ENCODE results near the gene CCL22. TPM values are rescaled to one million over a fixed set of nuclear protein-coding genes. Genes with fewer than 3 reads are reported as not detected.

The CCL22 gene
- total RNA-seq, 1 donor from 2014 or later = 0.49 TPM

DNA sequence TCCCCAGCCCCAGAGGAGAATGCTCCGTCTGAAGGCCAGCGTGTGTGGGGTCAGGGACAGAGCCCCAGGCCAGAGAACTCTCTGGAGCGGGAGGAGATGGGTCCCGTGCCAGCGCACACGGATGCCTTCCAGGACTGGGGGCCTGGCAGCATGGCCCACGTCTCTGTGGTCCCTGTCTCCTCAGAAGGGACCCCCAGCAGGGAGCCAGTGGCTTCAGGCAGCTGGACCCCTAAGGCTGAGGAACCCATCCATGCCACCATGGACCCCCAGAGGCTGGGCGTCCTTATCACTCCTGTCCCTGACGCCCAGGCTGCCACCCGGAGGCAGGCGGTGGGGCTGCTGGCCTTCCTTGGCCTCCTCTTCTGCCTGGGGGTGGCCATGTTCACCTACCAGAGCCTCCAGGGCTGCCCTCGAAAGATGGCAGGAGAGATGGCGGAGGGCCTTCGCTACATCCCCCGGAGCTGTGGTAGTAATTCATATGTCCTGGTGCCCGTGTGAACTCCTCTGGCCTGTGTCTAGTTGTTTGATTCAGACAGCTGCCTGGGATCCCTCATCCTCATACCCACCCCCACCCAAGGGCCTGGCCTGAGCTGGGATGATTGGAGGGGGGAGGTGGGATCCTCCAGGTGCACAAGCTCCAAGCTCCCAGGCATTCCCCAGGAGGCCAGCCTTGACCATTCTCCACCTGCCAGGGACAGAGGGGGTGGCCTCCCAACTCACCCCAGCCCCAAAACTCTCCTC is 24.1 kb downstream of the CCL22 start:
- H3K9me3 ChIP-seq = no peaks in the 10 kb centered on the region
- TF ChIP-seq POLR2AphosphoS5 (IDR thresholded peaks at IDR 0.05; ENCODE audit: insufficient read depth in 1 of 2, low read depth in 1 of 2) (no peak), POLR2A (IDR thresholded peaks at IDR 0.05) (no peak)
- TF ChIP-seq, protein P1, sequence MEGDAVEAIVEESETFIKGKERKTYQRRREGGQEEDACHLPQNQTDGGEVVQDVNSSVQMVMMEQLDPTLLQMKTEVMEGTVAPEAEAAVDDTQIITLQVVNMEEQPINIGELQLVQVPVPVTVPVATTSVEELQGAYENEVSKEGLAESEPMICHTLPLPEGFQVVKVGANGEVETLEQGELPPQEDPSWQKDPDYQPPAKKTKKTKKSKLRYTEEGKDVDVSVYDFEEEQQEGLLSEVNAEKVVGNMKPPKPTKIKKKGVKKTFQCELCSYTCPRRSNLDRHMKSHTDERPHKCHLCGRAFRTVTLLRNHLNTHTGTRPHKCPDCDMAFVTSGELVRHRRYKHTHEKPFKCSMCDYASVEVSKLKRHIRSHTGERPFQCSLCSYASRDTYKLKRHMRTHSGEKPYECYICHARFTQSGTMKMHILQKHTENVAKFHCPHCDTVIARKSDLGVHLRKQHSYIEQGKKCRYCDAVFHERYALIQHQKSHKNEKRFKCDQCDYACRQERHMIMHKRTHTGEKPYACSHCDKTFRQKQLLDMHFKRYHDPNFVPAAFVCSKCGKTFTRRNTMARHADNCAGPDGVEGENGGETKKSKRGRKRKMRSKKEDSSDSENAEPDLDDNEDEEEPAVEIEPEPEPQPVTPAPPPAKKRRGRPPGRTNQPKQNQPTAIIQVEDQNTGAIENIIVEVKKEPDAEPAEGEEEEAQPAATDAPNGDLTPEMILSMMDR (IDR thresholded peaks at IDR 0.05) = no peak
- H3K27ac ChIP-seq = no peak overlapping the region
- intact Hi-C loops (cut with DNase I) = no loop called here
- no peak overlapping the region for H3K4me3 ChIP-seq
- H3K27me3 ChIP-seq = no peaks in the 10 kb centered on the region
- no peak for DNase-seq (ENCODE audit: extremely low spot score in 2 of 2)
- H3K36me3 ChIP-seq = no peaks in the 10 kb centered on the region
- peaks cover 40% of the 10 kb centered on the region for H3K4me1 ChIP-seq

DNA sequence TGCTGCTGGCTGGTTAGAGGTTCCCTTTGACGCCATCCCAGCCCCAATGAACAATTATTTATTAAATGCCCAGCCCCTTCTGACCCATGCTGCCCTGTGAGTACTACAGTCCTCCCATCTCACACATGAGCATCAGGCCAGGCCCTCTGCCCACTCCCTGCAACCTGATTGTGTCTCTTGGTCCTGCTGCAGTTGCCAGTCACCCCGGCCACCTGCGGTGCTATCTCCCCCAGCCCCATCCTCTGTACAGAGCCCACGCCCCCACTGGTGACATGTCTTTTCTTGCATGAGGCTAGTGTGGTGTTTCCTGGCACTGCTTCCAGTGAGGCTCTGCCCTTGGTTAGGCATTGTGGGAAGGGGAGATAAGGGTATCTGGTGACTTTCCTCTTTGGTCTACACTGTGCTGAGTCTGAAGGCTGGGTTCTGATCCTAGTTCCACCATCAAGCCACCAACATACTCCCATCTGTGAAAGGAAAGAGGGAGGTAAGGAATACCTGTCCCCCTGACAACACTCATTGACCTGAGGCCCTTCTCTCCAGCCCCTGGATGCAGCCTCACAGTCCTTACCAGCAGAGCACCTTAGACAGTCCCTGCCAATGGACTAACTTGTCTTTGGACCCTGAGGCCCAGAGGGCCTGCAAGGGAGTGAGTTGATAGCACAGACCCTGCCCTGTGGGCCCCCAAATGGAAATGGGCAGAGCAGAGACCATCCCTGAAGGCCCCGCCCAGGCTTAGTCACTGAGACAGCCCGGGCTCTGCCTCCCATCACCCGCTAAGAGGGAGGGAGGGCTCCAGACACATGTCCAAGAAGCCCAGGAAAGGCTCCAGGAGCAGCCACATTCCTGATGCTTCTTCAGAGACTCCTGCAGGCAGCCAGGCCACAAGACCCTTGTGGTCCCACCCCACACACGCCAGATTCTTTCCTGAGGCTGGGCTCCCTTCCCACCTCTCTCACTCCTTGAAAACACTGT is 25.0 kb downstream of the CCL22 start:
- TF ChIP-seq POLR2AphosphoS5 (IDR thresholded peaks at IDR 0.05; ENCODE audit: insufficient read depth in 1 of 2, low read depth in 1 of 2) = no peak
- TF ChIP-seq, protein P1 (IDR thresholded peaks at IDR 0.05) = no peak
- no peak for TF ChIP-seq POLR2A (IDR thresholded peaks at IDR 0.05)
- Histone ChIP-seq H3K36me3 (no peaks in the 10 kb centered on the region), H3K9me3 (no peaks in the 10 kb centered on the region), H3K4me3 (no peak overlapping the region), H3K27ac (peak overlapping the region; percentile 29), H3K4me1 (peaks cover 40% of the 10 kb centered on the region), H3K27me3 (no peaks in the 10 kb centered on the region)
- intact Hi-C loops (cut with DNase I) = no loop called here
- DNase-seq (ENCODE audit: extremely low spot score in 2 of 2) = no peak

DNA sequence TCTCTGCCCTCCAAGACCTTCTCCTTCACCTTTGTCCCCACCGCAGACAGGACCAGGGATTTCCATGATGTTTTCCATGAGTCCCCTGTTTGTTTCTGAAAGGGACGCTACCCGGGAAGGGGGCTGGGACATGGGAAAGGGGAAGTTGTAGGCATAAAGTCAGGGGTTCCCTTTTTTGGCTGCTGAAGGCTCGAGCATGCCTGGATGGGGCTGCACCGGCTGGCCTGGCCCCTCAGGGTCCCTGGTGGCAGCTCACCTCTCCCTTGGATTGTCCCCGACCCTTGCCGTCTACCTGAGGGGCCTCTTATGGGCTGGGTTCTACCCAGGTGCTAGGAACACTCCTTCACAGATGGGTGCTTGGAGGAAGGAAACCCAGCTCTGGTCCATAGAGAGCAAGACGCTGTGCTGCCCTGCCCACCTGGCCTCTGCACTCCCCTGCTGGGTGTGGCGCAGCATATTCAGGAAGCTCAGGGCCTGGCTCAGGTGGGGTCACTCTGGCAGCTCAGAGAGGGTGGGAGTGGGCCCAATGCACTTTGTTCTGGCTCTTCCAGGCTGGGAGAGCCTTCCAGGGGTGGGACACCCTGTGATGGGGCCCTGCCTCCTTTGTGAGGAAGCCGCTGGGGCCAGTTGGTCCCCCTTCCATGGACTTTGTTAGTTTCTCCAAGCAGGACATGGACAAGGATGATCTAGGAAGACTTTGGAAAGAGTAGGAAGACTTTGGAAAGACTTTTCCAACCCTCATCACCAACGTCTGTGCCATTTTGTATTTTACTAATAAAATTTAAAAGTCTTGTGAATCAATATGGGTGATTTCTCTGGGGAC is 25.9 kb downstream of the CCL22 start:
- no peak overlapping the region for H3K4me3 ChIP-seq
- no peak for DNase-seq (ENCODE audit: extremely low spot score in 2 of 2)
- H3K27me3 ChIP-seq = no peaks in the 10 kb centered on the region
- TF ChIP-seq, protein P1 (IDR thresholded peaks at IDR 0.05) = no peak
- TF ChIP-seq POLR2A (IDR thresholded peaks at IDR 0.05) (no peak), POLR2AphosphoS5 (IDR thresholded peaks at IDR 0.05; ENCODE audit: insufficient read depth in 1 of 2, low read depth in 1 of 2) (no peak)
- H3K4me1 ChIP-seq = peaks cover 40% of the 10 kb centered on the region
- intact Hi-C loops (cut with DNase I) = no loop called here
- H3K27ac ChIP-seq = peak overlapping the region; percentile 29
- H3K9me3 ChIP-seq = no peaks in the 10 kb centered on the region
- H3K36me3 ChIP-seq = no peaks in the 10 kb centered on the region

DNA sequence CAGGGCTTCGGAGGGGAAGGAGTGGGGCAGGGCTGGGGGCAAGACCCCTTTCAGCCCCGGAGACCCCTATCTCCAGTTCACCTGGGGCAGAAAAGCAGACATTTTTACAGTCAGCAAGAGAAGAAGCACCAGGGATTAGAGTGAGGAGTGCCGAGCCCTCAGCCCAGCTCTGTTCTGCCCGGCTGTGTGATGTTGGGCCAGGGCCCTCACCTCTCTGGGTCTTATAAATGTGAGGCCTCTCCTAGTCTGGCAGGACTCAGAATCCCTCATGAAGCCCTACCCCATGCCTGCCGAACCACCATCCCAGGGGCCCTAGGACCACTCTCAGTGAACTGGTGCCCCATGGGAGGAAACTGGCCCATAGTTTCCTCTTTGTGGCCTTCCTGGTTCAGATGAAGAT is 26.5 kb downstream of the CCL22 start:
- H3K4me3 ChIP-seq = no peak overlapping the region
- peaks cover 40% of the 10 kb centered on the region for H3K4me1 ChIP-seq
- H3K9me3 ChIP-seq = no peaks in the 10 kb centered on the region
- H3K36me3 ChIP-seq = no peaks in the 10 kb centered on the region
- no peak overlapping the region for H3K27ac ChIP-seq
- H3K27me3 ChIP-seq = no peaks in the 10 kb centered on the region
- intact Hi-C loops (cut with DNase I) = no loop called here
- TF ChIP-seq POLR2AphosphoS5 (IDR thresholded peaks at IDR 0.05; ENCODE audit: insufficient read depth in 1 of 2, low read depth in 1 of 2) (no peak), POLR2A (IDR thresholded peaks at IDR 0.05) (no peak)
- TF ChIP-seq, protein P1 (IDR thresholded peaks at IDR 0.05) = no peak
- DNase-seq (ENCODE audit: extremely low spot score in 2 of 2) = no peak
